ENCODE results near the gene IGSF10.

Gene IGSF10

GRCh38 chr3:151428386-151428785, 32.5 kb downstream of the IGSF10 start:
- no peak for DNase-seq
- in situ Hi-C loops (cut with MboI; ENCODE audit: low pct_unique_long_range_greater_than_20kb, low sequenced_read_pairs) = no loop called here

GRCh38 chr3:151426341-151426657, 34.6 kb downstream of the IGSF10 start:
- peak; percentile 72 for DNase-seq
- in situ Hi-C loops (cut with MboI; ENCODE audit: low pct_unique_long_range_greater_than_20kb, low sequenced_read_pairs) = no loop called here

- no peak for DNase-seq
Measured at GRCh38 chr3:151425627-151426340, 35.1 kb downstream of the IGSF10 start.

DNA sequence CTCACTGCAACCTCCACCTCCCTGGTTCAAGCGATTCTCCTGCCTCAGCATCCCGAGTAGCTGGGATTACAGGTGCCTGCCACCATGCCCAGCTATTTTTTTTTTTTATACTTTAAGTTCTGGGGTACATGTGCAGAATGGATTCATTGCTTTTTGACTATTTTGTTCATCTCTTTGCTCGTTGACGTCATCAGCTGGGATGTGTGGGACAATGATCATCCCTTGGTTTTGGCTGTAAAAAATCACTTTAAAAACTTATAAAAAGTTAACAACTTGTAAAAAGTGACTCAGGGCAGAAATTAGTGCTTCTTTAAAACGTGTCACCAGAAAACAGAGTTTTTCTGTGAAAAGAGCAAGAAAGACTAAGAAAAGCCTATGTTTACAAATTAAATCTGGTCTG, 37.8 kb downstream of the IGSF10 start:
- DNase-seq = no peak
- in situ Hi-C loops (cut with MboI; ENCODE audit: low pct_unique_long_range_greater_than_20kb, low sequenced_read_pairs) = no loop called here

More at GRCh38 chr3:151425627-151426340, 35.1 kb downstream of the IGSF10 start:
- in situ Hi-C loops (cut with MboI; ENCODE audit: low pct_unique_long_range_greater_than_20kb, low sequenced_read_pairs) = no loop called here

DNA sequence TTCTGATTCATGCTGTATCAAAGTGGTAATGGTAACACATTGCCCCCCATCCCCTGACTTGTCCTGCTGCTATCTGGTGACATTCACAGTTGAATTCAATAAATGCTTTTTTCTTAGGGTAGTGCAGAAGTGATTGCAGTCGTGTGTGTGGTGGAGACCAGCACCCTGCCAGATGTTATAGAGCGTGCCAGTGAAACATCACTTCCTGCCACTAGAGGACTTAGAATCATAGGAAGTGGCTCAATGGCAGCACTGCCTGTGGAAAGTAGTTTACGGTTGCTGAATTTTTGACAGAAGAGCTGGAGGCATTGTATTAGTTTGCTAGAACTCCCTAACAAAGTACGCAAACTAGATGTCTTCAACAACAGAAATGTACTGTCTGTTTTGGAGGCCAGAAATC, 38.9 kb downstream of the IGSF10 start:
- in situ Hi-C loops (cut with MboI; ENCODE audit: low pct_unique_long_range_greater_than_20kb, low sequenced_read_pairs) = no loop called here
- peak; percentile 45 for DNase-seq

- in situ Hi-C loops (cut with MboI; ENCODE audit: low pct_unique_long_range_greater_than_20kb, low sequenced_read_pairs) = no loop called here
- no peak for DNase-seq
Measured at GRCh38 chr3:151419806-151420205, 41.1 kb downstream of the IGSF10 start.

- in situ Hi-C loops (cut with MboI; ENCODE audit: low pct_unique_long_range_greater_than_20kb, low sequenced_read_pairs) = no loop called here
- no peak for DNase-seq
Measured at GRCh38 chr3:151415289-151415688, 45.6 kb downstream of the IGSF10 start.

DNA sequence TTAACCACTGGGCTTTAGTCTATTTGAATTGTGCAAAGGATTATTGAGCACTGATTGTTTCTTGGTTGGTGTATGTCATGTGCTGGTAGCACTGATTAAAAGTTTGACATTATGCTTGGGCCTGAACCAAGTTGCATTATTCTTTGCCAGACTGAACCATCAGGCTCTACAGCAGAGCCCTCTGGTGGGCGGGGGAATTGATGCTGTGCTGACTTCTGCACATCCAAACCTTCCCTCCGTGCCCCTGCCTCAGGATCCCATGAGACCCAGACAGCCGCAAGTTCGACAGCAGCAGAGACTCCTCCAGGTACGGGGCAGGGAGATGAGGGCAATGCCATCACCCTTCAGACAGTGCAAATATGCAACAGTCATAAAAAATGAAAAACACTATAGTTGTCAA, 47.9 kb downstream of the IGSF10 start:
- in situ Hi-C loops (cut with MboI; ENCODE audit: low pct_unique_long_range_greater_than_20kb, low sequenced_read_pairs) = no loop called here
- DNase-seq = no peak
